GM12875 (cell line): Measurements from ENCODE around the gene OR12D2.

ENCODE experiments used
- H3K4me3 ChIP-seq: one replicate; pipeline ENCODE4 v1.5.1; 2011; ENCODE audit warnings: low read depth, low read length, control low read depth
- TF ChIP-seq, protein P1 (sequence below): IDR thresholded peaks from 2 replicates; pipeline ENCODE4 v1.5.1; 2011; ENCODE audit warnings: low read depth, mild to moderate bottlenecking, control low read depth, inconsistent platforms, low read length, moderate library complexity, borderline replicate concordance; ENCODE audit not compliant: insufficient read depth

The OR12D2 gene

GRCh38 chr6:29399525-29399924 is 4.1 kb downstream of the OR12D2 start:
- H3K4me3 ChIP-seq = no peak overlapping the region
- TF ChIP-seq, protein P1, sequence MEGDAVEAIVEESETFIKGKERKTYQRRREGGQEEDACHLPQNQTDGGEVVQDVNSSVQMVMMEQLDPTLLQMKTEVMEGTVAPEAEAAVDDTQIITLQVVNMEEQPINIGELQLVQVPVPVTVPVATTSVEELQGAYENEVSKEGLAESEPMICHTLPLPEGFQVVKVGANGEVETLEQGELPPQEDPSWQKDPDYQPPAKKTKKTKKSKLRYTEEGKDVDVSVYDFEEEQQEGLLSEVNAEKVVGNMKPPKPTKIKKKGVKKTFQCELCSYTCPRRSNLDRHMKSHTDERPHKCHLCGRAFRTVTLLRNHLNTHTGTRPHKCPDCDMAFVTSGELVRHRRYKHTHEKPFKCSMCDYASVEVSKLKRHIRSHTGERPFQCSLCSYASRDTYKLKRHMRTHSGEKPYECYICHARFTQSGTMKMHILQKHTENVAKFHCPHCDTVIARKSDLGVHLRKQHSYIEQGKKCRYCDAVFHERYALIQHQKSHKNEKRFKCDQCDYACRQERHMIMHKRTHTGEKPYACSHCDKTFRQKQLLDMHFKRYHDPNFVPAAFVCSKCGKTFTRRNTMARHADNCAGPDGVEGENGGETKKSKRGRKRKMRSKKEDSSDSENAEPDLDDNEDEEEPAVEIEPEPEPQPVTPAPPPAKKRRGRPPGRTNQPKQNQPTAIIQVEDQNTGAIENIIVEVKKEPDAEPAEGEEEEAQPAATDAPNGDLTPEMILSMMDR = no peak

GRCh38 chr6:29403801-29404200 is 8.4 kb downstream of the OR12D2 start:
- TF ChIP-seq, protein P1 = no peak

GRCh38 chr6:29414588-29414987 is 19.2 kb downstream of the OR12D2 start, which contains the start of gene OR12D1:
Gene OR12D1 (plus strand): TSS chr6:29414928.
- H3K4me3 ChIP-seq = no peak within 1 kb of the TSS
- TF ChIP-seq, protein P1 = no peak

More at GRCh38 chr6:29403801-29404200, 8.4 kb downstream of the OR12D2 start:
- no peak overlapping the region for H3K4me3 ChIP-seq

- H3K4me3 ChIP-seq = no peak overlapping the region
- TF ChIP-seq, protein P1 = no peak
Observed at GRCh38 chr6:29419516-29419915, 24.1 kb downstream of the OR12D2 start.

DNA sequence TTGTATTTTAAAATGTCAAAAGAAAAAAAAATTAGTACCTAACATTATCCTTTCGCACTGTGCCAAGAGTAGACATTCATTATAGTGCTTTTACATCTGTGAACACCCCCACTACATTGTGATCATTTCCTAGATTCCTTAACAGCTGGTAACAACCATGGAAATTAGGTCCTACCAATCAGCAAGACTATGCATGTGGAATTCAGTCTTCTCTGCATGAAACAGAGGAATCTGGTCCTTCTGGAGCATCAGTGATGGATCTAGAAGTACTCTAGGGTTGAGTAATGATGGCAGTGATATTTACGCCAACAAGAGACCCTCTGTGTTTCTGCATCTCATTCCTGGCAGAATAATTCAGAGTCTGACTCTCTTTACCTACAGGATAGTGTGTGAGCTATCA is 28.7 kb downstream of the OR12D2 start:
- H3K4me3 ChIP-seq = no peak overlapping the region
- TF ChIP-seq, protein P1 = no peak

GRCh38 chr6:29424575-29424974 is 29.1 kb downstream of the OR12D2 start:
- TF ChIP-seq, protein P1 = no peak
- no peak overlapping the region for H3K4me3 ChIP-seq

GRCh38 chr6:29425075-29425474 is 29.6 kb downstream of the OR12D2 start:
- no peak overlapping the region for H3K4me3 ChIP-seq
- TF ChIP-seq, protein P1 = no peak
